A673 (cell line): Measurements from ENCODE around the gene GRIK1. TPM values are rescaled to one million over a fixed set of nuclear protein-coding genes. Genes with fewer than 3 reads are reported as not detected.

Experiments used
- BruUV-seq: library from RNA; stranded (reverse); fragments of 400-500 nt; replicated peaks from 2 replicates; lab custom pipeline; 2021; lab: Mats Ljungman, UMichigan
- CTCF ChIA-PET: fragments of 300-600 bp; sonication (Branson Sonifier 250); formaldehyde crosslinking; loops from one replicate; lab custom pipeline; 2022; ENCODE audit warnings: antibody characterized with exemption; lab: Charles Lee
- POLR2A ChIA-PET: fragments of 300-600 bp; sonication (Branson Sonifier 250); formaldehyde crosslinking; loops from one replicate; lab custom pipeline; 2022; ENCODE audit warnings: antibody characterized with exemption; ENCODE audit not compliant: low non-redundant PET; lab: Charles Lee
- DNase-seq: peaks from one replicate; pipeline ENCODE4 v3.0.0-alpha.2; 2015; ENCODE audit warnings: low spot score
- H3K27ac ChIP-seq: fragments of 200-600 bp; sonication (generic); 2 replicates; pipeline ENCODE4 v1.5.1; 2016; ENCODE audit warnings: mixed run types, low read depth, mild to moderate bottlenecking, mixed read lengths, antibody characterized with exemption, low read length; ENCODE audit not compliant: poor library complexity, severe bottlenecking
- H3K27me3 ChIP-seq: fragments of 200-600 bp; sonication (generic); replicated peaks from 2 replicates; pipeline ENCODE4 v1.6.1; 2017; ENCODE audit warnings: mixed run types, low read depth, mild to moderate bottlenecking, mixed read lengths, antibody characterized with exemption, low read length; ENCODE audit not compliant: insufficient read depth, poor library complexity
- H3K36me3 ChIP-seq: fragments of 200-600 bp; sonication (generic); 2 replicates; pipeline ENCODE4 v1.6.1; 2016; ENCODE audit warnings: mixed run types, mild to moderate bottlenecking, mixed read lengths, antibody characterized with exemption, low read length; ENCODE audit not compliant: insufficient read depth, poor library complexity, severe bottlenecking
- H3K4me1 ChIP-seq: fragments of 200-600 bp; sonication (generic); 2 replicates; pipeline ENCODE4 v1.6.1; 2017; ENCODE audit warnings: mixed run types, mild to moderate bottlenecking, mixed read lengths, antibody characterized with exemption, low read length; ENCODE audit not compliant: insufficient read depth, poor library complexity, severe bottlenecking
- H3K4me3 ChIP-seq: fragments of 200-600 bp; sonication (generic); 2 replicates; pipeline ENCODE4 v1.5.1; 2016; ENCODE audit warnings: low read depth, mixed run types, mild to moderate bottlenecking, mixed read lengths, low read length; ENCODE audit not compliant: poor library complexity, severe bottlenecking
- H3K9me3 ChIP-seq: fragments of 200-600 bp; sonication (generic); 2 replicates; pipeline ENCODE4 v1.6.1; 2016; ENCODE audit warnings: mixed run types, low read depth, mild to moderate bottlenecking, mixed read lengths, antibody characterized with exemption, low read length; ENCODE audit not compliant: poor library complexity, severe bottlenecking
- CTCF ChIP-seq: fragments of 300-800, 200-600 bp; sonication (generic); conservative IDR thresholded peaks from 2 replicates; pipeline ENCODE4 v1.5.1; 2017; ENCODE audit warnings: low read depth, mild to moderate bottlenecking, antibody characterized with exemption, low read length, moderate library complexity, mixed read lengths
- EZH2 ChIP-seq: fragments of 200-600 bp; sonication (generic); IDR thresholded peaks from 2 replicates; pipeline ENCODE4 v1.6.1; 2017; ENCODE audit warnings: borderline replicate concordance, low read depth, mild to moderate bottlenecking, mixed read lengths, antibody characterized with exemption, low read length; ENCODE audit not compliant: poor library complexity, severe bottlenecking
- intact Hi-C: fragments of 100-400 bp; cut with micrococcal nuclease; formaldehyde crosslinking; loops from one replicate; pipeline ENCODE4 v1.10.0; 2022; ENCODE audit not compliant: unreplicated experiment
- total RNA-seq: library from RNA; stranded (reverse); gene quantifications from 2 replicates; pipeline ENCODE4 v1.2.3, GENCODE V29; 2021

Gene GRIK1
- total RNA-seq, 1 experiment from 2014 or later: 0.67 TPM

DNA sequence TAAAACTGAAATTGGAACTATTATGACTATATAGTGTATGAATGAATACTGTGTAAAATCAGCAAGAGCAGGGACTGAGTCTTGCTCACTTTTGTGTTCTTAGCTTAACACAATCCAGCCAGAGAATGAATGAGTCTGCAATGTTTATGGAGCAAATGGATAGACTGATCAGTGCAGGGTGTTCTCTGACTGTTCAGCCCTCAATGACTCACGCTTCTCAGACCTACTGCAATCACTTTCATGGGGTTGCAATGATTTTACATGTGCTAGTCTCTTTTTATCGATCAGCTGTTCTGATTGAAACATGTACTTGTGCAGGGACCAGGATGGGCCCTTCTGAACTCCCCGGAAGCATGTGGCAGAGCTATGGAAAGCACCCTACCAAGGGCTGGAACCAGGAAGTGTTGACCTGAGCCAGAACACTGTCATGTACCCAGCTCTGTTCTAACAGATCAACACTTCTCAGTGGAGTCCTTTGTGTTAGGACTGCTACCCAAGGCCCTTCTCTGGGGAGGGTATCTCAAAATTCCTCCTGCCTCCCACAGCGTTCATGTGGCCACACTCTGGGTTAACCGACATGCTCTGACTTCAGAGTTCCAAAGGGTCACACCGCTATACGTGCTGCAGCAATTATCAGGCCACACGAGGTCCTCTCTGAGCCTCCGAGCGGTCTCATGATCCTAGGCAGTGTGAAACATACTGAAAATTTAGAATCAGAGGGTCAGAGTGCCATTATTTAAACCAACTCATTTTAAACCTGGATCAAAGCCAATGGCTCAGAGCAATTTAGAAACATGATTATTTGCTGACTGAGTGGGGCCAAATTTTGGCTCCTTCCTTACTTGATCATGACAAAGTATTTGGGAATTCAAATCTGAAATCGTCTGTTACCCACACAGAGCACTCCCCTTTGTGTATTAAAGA is 35.2 kb downstream of the GRIK1 start:
- Histone ChIP-seq H3K9me3 (no peaks in the 10 kb centered on the region), H3K27ac (peak overlapping the region; percentile 18), H3K4me3 (no peak overlapping the region), H3K36me3 (no peaks in the 10 kb centered on the region), H3K27me3 (no peaks in the 10 kb centered on the region), H3K4me1 (peaks cover 15% of the 10 kb centered on the region)
- CTCF ChIA-PET: no interaction called here
- BruUV-seq: no TSS peak
- intact Hi-C loops: no loop called here
- TF ChIP-seq EZH2 (no peak), CTCF (no peak)
- DNase-seq: peak; percentile 21
- POLR2A ChIA-PET: no interaction called here

DNA sequence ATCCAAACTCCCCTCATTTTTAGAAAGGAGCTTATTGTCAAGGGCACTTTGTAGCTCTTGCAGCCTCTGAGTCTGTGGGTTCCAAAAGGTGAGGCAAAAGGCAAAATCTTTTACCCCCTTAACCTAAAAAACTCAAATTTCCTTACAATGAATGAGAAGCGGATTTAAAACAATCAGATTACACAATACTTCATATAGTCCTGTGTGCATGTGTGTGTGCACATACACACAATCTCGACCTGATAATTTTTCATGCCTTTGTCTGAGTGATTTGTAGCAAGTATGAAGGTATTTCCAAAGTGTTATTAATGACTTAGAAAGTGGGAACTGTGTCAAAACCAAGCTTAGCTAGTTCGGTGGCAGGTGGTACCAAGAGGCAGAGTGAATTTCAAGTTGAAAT is 42.9 kb downstream of the GRIK1 start:
- no TSS peak for BruUV-seq
- no peak for DNase-seq
- intact Hi-C loops: no loop called here
- CTCF ChIA-PET: no interaction called here
- H3K36me3 ChIP-seq: no peaks in the 10 kb centered on the region
- no peak overlapping the region for H3K4me3 ChIP-seq
- no peaks in the 10 kb centered on the region for H3K27me3 ChIP-seq
- POLR2A ChIA-PET: no interaction called here
- no peaks in the 10 kb centered on the region for H3K4me1 ChIP-seq
- TF ChIP-seq CTCF (no peak), EZH2 (no peak)
- no peaks in the 10 kb centered on the region for H3K9me3 ChIP-seq
- H3K27ac ChIP-seq: no peak overlapping the region

GRCh38 chr21:29893687-29894086 is 46.1 kb downstream of the GRIK1 start:
- Histone ChIP-seq H3K36me3 (no peaks in the 10 kb centered on the region), H3K27me3 (no peaks in the 10 kb centered on the region), H3K4me3 (no peak overlapping the region), H3K9me3 (no peaks in the 10 kb centered on the region), H3K27ac (no peak overlapping the region), H3K4me1 (peaks cover 6% of the 10 kb centered on the region)
- BruUV-seq: no TSS peak
- TF ChIP-seq EZH2 (no peak), CTCF (no peak)
- ChIA-PET POLR2A (interaction anchor here (0.5 kb wide), 1 partner anchor 806 kb away, joined by 7 read pairs; no protein-coding TSS in a partner anchor), CTCF (no interaction called here)
- intact Hi-C loops: no loop called here
- DNase-seq: no peak
